ENCODE results near the gene TMEM273.

TMEM273 gene

GRCh38 chr10:49105076-49105475 is 83.1 kb downstream of the TMEM273 start:
- FAIRE-seq = no peak

More at GRCh38 chr10:49105076-49105475, 83.1 kb downstream of the TMEM273 start:
- no peak for DNase-seq (ENCODE audit: insufficient read length, low spot score)

All from HTR-8/SVneo (cell line).